GM19372 (cell line): ENCODE measurements around the gene MANSC1.
"Not testable (repeated sequence)": the region's sequence is repeated elsewhere in the genome, so short reads cannot be mapped to it uniquely, and the experiment has no call there.

Source experiments
- ATAC-seq: cut with Tn5 transposase; IDR thresholded peaks from one replicate; pipeline ENCODE4 v1.9.1; 2021; ENCODE audit warnings: mild to moderate bottlenecking, low read depth, moderate library complexity; ENCODE audit not compliant: unreplicated experiment

The MANSC1 gene

GRCh38 chr12:12327802-12328201 lies 22.2 kb downstream of the MANSC1 start:
- ATAC-seq, result no peak

- ATAC-seq, result no peak
These were observed 23.8 kb downstream of the MANSC1 start for GRCh38 chr12:12326262-12326661.

GRCh38 chr12:12323591-12323990 lies 26.5 kb downstream of the MANSC1 start:
- ATAC-seq, result no peak

GRCh38 chr12:12323118-12323517 lies 26.9 kb downstream of the MANSC1 start:
- ATAC-seq, result no peak

- no peak for ATAC-seq
These were observed 30.4 kb downstream of the MANSC1 start for GRCh38 chr12:12319451-12320183.

- no peak for ATAC-seq
These were observed 34.2 kb downstream of the MANSC1 start for GRCh38 chr12:12315838-12316237.

GRCh38 chr12:12310695-12311094 lies 39.3 kb downstream of the MANSC1 start:
- not testable (repeated sequence) for ATAC-seq

GRCh38 chr12:12305568-12306300 lies 44.3 kb downstream of the MANSC1 start:
- no peak for ATAC-seq

GRCh38 chr12:12302976-12303375 lies 47.1 kb downstream of the MANSC1 start:
- ATAC-seq, result no peak

- no peak for ATAC-seq
These were observed 48.9 kb downstream of the MANSC1 start for GRCh38 chr12:12301122-12301521.

- no peak for ATAC-seq
These were observed 52.7 kb downstream of the MANSC1 start for GRCh38 chr12:12297201-12297830.

- no peak for ATAC-seq
These were observed 55.6 kb downstream of the MANSC1 start for GRCh38 chr12:12294215-12295005.

GRCh38 chr12:12290206-12290605 lies 59.8 kb downstream of the MANSC1 start:
- ATAC-seq, result no peak

- ATAC-seq, result no peak
These were observed 63.6 kb downstream of the MANSC1 start for GRCh38 chr12:12286441-12286840.

- ATAC-seq, result no peak
These were observed 67.1 kb downstream of the MANSC1 start for GRCh38 chr12:12282761-12283425.

- ATAC-seq, result no peak
These were observed 67.8 kb downstream of the MANSC1 start for GRCh38 chr12:12282202-12282601.

- no peak for ATAC-seq
These were observed 68.9 kb downstream of the MANSC1 start for GRCh38 chr12:12281134-12281533.

GRCh38 chr12:12278899-12279298 lies 71.1 kb downstream of the MANSC1 start:
- ATAC-seq, result no peak
